H1 (cell line): ENCODE data around the gene SCUBE2. TPM values are rescaled to one million over a fixed set of nuclear protein-coding genes. Genes with fewer than 3 reads are reported as not detected.

Source experiments
- CTCF ChIA-PET: fragments of 300-600 bp; sonication (Branson Sonifier 250); formaldehyde crosslinking; loops from one replicate; lab custom pipeline; 2021; ENCODE audit not compliant: partially characterized antibody; lab: Charles Lee
- POLR2A ChIA-PET: fragments of 300-600 bp; sonication (Branson Sonifier 250); formaldehyde crosslinking; loops from one replicate; lab custom pipeline; 2021; ENCODE audit warnings: inconsistent platforms; ENCODE audit not compliant: partially characterized antibody; lab: Charles Lee
- DNase-seq, 2 experiments: peaks; one replicate each; pipeline versions ENCODE4 v3.0.0 to v3.0.0-alpha.2; 2010 to 2022; ENCODE audit warnings: low spot score in 2 of 2, low read depth in 1 of 2, mixed read lengths in 1 of 2
- FAIRE-seq: peaks from 2 replicates; lab custom pipeline; 2011; peaks lifted over from hg19 to GRCh38; lab: Jason Lieb, UNC
- H2AFZ ChIP-seq: 2 replicates; pipeline ENCODE4 v1.8.1; 2012; ENCODE audit warnings: low read length, inconsistent platforms
- H2AK5ac ChIP-seq: 2 replicates; pipeline ENCODE4 v1.6.1; 2013; ENCODE audit warnings: low read depth, low read length
- H2BK120ac ChIP-seq: replicated peaks from 2 replicates; pipeline ENCODE3; 2013; ENCODE audit warnings: low read depth, low read length, inconsistent platforms
- H2BK12ac ChIP-seq: 2 replicates; pipeline ENCODE4 v1.6.1; 2013; ENCODE audit warnings: low read depth, low read length
- H2BK15ac ChIP-seq: 2 replicates; pipeline ENCODE4 v1.6.1; 2013; ENCODE audit warnings: low read length
- H2BK20ac ChIP-seq: 2 replicates; pipeline ENCODE4 v1.6.1; 2013; ENCODE audit warnings: low read length
- H2BK5ac ChIP-seq: 2 replicates; pipeline ENCODE4 v1.6.1; 2013; ENCODE audit warnings: low read depth, low read length
- H3K14ac ChIP-seq: 2 replicates; pipeline ENCODE4 v1.6.1; 2013; ENCODE audit warnings: inconsistent platforms; ENCODE audit not compliant: insufficient read length
- H3K18ac ChIP-seq: 2 replicates; pipeline ENCODE4 v1.6.1; 2013; ENCODE audit warnings: low read length; ENCODE audit errors: extremely low read depth
- H3K23ac ChIP-seq: 2 replicates; pipeline ENCODE4 v1.6.1; 2013; ENCODE audit warnings: inconsistent platforms; ENCODE audit not compliant: insufficient read length
- H3K23me2 ChIP-seq: 2 replicates; pipeline ENCODE4 v1.6.1; 2013; ENCODE audit warnings: low read depth, low read length
- H3K27ac ChIP-seq: 2 replicates; pipeline ENCODE4 v1.6.1; 2011; ENCODE audit warnings: low read depth, low read length, inconsistent platforms
- H3K27me3 ChIP-seq, 4 experiments: replicated peaks in 1 of 4; 1 replicate in 1 of 4; 2 replicates in 3 of 4; pipeline versions ENCODE4 v1.6.1 to v1.8.1; 2011 to 2013; ENCODE audit warnings: low read length in 3 of 4, mild to moderate bottlenecking in 3 of 4, inconsistent platforms in 2 of 4, mixed read lengths in 2 of 4, moderate library complexity in 1 of 4; ENCODE audit not compliant: control insufficient read depth in 3 of 4, insufficient read depth in 3 of 4; ENCODE audit errors: extremely low read depth in 1 of 4
- H3K36me3 ChIP-seq, 4 experiments: 2 replicates each; pipeline versions ENCODE4 v1.6.1 to v1.8.1; 2011 to 2013; ENCODE audit warnings: mild to moderate bottlenecking in 4 of 4, low read length in 3 of 4, moderate library complexity in 2 of 4, control low read depth in 1 of 4, inconsistent platforms in 1 of 4; ENCODE audit not compliant: insufficient read depth in 4 of 4, control insufficient read depth in 2 of 4
- H3K4ac ChIP-seq: replicated peaks from 2 replicates; pipeline ENCODE3; 2013; ENCODE audit warnings: low read length, low read depth, mixed read lengths, inconsistent platforms; ENCODE audit not compliant: insufficient read length
- H3K4me1 ChIP-seq, 4 experiments: replicated peaks in 1 of 4; 1 replicate in 1 of 4; 2 replicates in 3 of 4; pipeline versions ENCODE4 v1.6.1 to v1.8.1; 2011 to 2013; ENCODE audit warnings: low read length in 3 of 4, inconsistent platforms in 2 of 4, mixed read lengths in 1 of 4; ENCODE audit not compliant: insufficient read depth in 4 of 4, control insufficient read depth in 3 of 4
- H3K4me2 ChIP-seq, 2 experiments: 2 replicates each; pipeline versions ENCODE4 v1.6.1 to v1.8.1; 2011 to 2013; ENCODE audit warnings: low read depth in 2 of 2, low read length in 2 of 2, control low read depth in 1 of 2, inconsistent platforms in 1 of 2, mild to moderate bottlenecking in 1 of 2; ENCODE audit not compliant: insufficient read depth in 1 of 2
- H3K4me3 ChIP-seq, 4 experiments: fragments of 200-600, 300-600 bp in 1 of 4; sonication (generic), shearing (Covaris generic), sonication (Bioruptor Twin) in 1 of 4; 2 replicates each; pipeline versions ENCODE4 v1.5.1 to v1.8.1; 2011 to 2016; ENCODE audit warnings: low read length in 4 of 4, low read depth in 3 of 4, control low read depth in 2 of 4, inconsistent platforms in 2 of 4, mild to moderate bottlenecking in 2 of 4, mixed read lengths in 1 of 4, moderate library complexity in 1 of 4; ENCODE audit not compliant: insufficient read depth in 2 of 4; ENCODE audit errors: extremely low read depth in 1 of 4
- H3K56ac ChIP-seq: replicated peaks from 2 replicates; pipeline ENCODE3; 2013; ENCODE audit warnings: low read depth, mild to moderate bottlenecking, mixed read lengths, low read length, inconsistent platforms; ENCODE audit not compliant: insufficient read length
- H3K79me1 ChIP-seq: 2 replicates; pipeline ENCODE4 v1.6.1; 2013; ENCODE audit warnings: low read depth, low read length, control low read depth
- H3K79me2 ChIP-seq, 2 experiments: 2 replicates each; pipeline versions ENCODE4 v1.6.1 to v1.8.1; 2012 to 2013; ENCODE audit warnings: low read length in 2 of 2, mild to moderate bottlenecking in 2 of 2, inconsistent platforms in 1 of 2; ENCODE audit not compliant: insufficient read depth in 2 of 2, control insufficient read depth in 1 of 2
- H3K9ac ChIP-seq, 4 experiments: replicated peaks in 1 of 4; 1 replicate in 1 of 4; 2 replicates in 3 of 4; pipeline versions ENCODE4 v1.6.1 to v1.8.1; 2011 to 2013; ENCODE audit warnings: low read depth in 3 of 4, low read length in 3 of 4, control low read depth in 2 of 4, mild to moderate bottlenecking in 2 of 4, moderate library complexity in 2 of 4, inconsistent platforms in 1 of 4; ENCODE audit errors: extremely low read depth in 1 of 4
- H3K9me3 ChIP-seq, 2 experiments: 2 replicates each; pipeline versions ENCODE4 v1.6.1 to v1.8.1; 2012 to 2013; ENCODE audit warnings: mild to moderate bottlenecking in 2 of 2, moderate library complexity in 2 of 2, control low read depth in 1 of 2, inconsistent platforms in 1 of 2, low read depth in 1 of 2, low read length in 1 of 2, mixed read lengths in 1 of 2; ENCODE audit not compliant: insufficient read depth in 2 of 2
- H4K20me1 ChIP-seq, 2 experiments: replicated peaks in 1 of 2; 2 replicates each; pipeline versions ENCODE3 to v1.8.1; 2011 to 2013; ENCODE audit warnings: inconsistent platforms in 2 of 2, low read length in 2 of 2, mild to moderate bottlenecking in 1 of 2; ENCODE audit not compliant: insufficient read depth in 2 of 2, control insufficient read depth in 1 of 2
- H4K5ac ChIP-seq: 2 replicates; pipeline ENCODE4 v1.6.1; 2013; ENCODE audit warnings: low read length, low read depth, mixed read lengths, inconsistent platforms; ENCODE audit not compliant: insufficient read length
- H4K8ac ChIP-seq: 2 replicates; pipeline ENCODE4 v1.8.0; 2013; ENCODE audit warnings: mild to moderate bottlenecking, moderate library complexity, low read length, inconsistent platforms; ENCODE audit not compliant: insufficient read depth; ENCODE audit errors: extremely low read depth
- H4K91ac ChIP-seq: replicated peaks from 2 replicates; pipeline ENCODE3; 2013; ENCODE audit warnings: low read length, mixed read lengths, inconsistent platforms; ENCODE audit not compliant: insufficient read length
- CTCF ChIP-seq, 3 experiments: IDR thresholded peaks; 1 replicate in 2 of 3; 2 replicates in 1 of 3; pipeline versions ENCODE4 v1.5.1 to v1.6.1; 2011; ENCODE audit warnings: low read length in 3 of 3, mild to moderate bottlenecking in 3 of 3, inconsistent platforms in 2 of 3, low read depth in 1 of 3, moderate library complexity in 1 of 3; ENCODE audit not compliant: insufficient read depth in 1 of 3; ENCODE audit errors: control extremely low read depth in 1 of 3
- NANOG ChIP-seq: IDR thresholded peaks from 2 replicates; pipeline ENCODE4 v1.6.1; 2011; ENCODE audit warnings: low read length, low read depth, mild to moderate bottlenecking, inconsistent platforms; ENCODE audit not compliant: insufficient read depth, poor library complexity, severe bottlenecking
- WGBS, 2 experiments: shearing (Covaris generic) in 1 of 2; methylation state at CpG; one replicate each; pipeline versions ENCODE4 v1.1.6 to v1.1.7; 2013 to 2015; ENCODE audit warnings: low lambda C conversion rate in 2 of 2, mixed read lengths in 2 of 2, inconsistent platforms in 1 of 2, low coverage in 1 of 2, missing lambda C conversion rate in 1 of 2; ENCODE audit not compliant: insufficient replicate concordance in 2 of 2, insufficient coverage in 1 of 2, insufficient read length in 1 of 2; ENCODE audit errors: extremely low coverage in 1 of 2, missing lambda C conversion rate in 1 of 2; 5-methylcytosine and 5-hydroxymethylcytosine counted together
- polyA plus RNA-seq, 7 experiments: library from polyadenylated mRNA; depleted of rRNA in 3 of 7; stranded (reverse) in 5 of 7; unstranded in 2 of 7; fragments of >200 nt in 5 of 7; fragments of 200-250 nt in 2 of 7; gene quantifications; 1 replicate in 5 of 7; 2 replicates in 1 of 7; 4 replicates in 1 of 7; pipeline versions ENCODE4 v1.2.1 to v1.2.3, GENCODE V29; 2011 to 2013; ENCODE audit warnings: missing spikeins in 2 of 7, mixed read lengths in 2 of 7
- total RNA-seq: library from RNA; stranded (reverse); fragmentation: NEBNext Ultra II Directional; extraction: Animal tissue kit (Norgen Biotek cat#: 25700); gene quantifications from 2 replicates; pipeline ENCODE4 v1.2.1, GENCODE V29; 2021

Gene SCUBE2
- total and polyA plus RNA-seq, 2 of the 8 experiments (the other 6 are each of a cell fraction or from before 2014, with no cell fraction given) = 0.29 to 1.2 TPM

DNA sequence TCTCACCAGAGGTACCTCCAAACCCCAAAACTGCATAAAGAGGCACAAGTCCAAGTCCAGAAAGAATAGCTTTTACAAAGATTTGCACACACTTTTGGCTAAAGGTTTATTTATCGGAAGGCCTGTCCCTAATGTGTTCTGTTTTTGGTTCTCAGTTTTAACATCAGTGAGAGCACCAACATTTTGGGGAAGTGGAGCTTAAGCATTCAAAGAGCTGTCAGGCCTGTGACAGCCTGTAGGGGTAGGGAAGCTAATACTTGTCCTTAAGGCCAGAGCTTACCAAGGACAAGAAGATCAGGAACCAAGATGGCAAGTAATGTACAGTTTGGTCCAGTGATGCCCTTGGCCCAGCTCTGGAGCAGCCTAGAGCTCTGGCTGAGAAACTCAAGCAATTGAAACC is 38.9 kb upstream of the SCUBE2 start:
- H3K4ac ChIP-seq = no peak overlapping the region
- no peaks in the 10 kb centered on the region for H3K23me2 ChIP-seq
- no peak overlapping the region for H3K27ac ChIP-seq
- no peak for FAIRE-seq
- no peak overlapping the region for H2BK20ac ChIP-seq
- no peak overlapping the region for H3K9ac ChIP-seq
- no peak overlapping the region for H3K4me3 ChIP-seq
- no peaks in the 10 kb centered on the region for H4K20me1 ChIP-seq
- H3K56ac ChIP-seq = no peak overlapping the region
- DNase-seq = no peak
- no peak overlapping the region for H3K14ac ChIP-seq
- no peaks in the 10 kb centered on the region for H3K9me3 ChIP-seq
- WGBS, 2 experiments = 100% methylated on average over 1 of the region's 1 CpG; no CpG with 5 or more reads in 1 of the 2 experiments
- CTCF ChIA-PET = interaction anchor here (0.6 to 6.6 kb wide), 14 partner anchors 9 to 196 kb away, joined by 3 to 41 read pairs (median 4); no protein-coding TSS in a partner anchor
- H2BK15ac ChIP-seq = no peak overlapping the region
- POLR2A ChIA-PET = interaction anchor here (0.9 to 1.3 kb wide), 3 partner anchors 10 to 330 kb away, joined by 3 to 5 read pairs (median 4); partner anchors contain the start of gene ZNF143
- H2BK120ac ChIP-seq = no peak overlapping the region
- no peak overlapping the region for H2BK5ac ChIP-seq
- no peak overlapping the region for H2AK5ac ChIP-seq
- no peaks in the 10 kb centered on the region for H3K79me2 ChIP-seq
- no peak overlapping the region for H2AFZ ChIP-seq
- TF ChIP-seq CTCF (IDR thresholded peaks at IDR 0.05; ENCODE audit: control extremely low read depth in 1 of 3, insufficient read depth in 1 of 3, low read depth in 1 of 3, low read length in 3 of 3) (peak in 1 of 3 experiments; percentile 17; a peak in 1 of 4 replicates), NANOG (no peak)
- no peak overlapping the region for H3K4me2 ChIP-seq
- no peak overlapping the region for H4K5ac ChIP-seq
- H4K91ac ChIP-seq = no peak overlapping the region
- no peaks in the 10 kb centered on the region for H3K4me1 ChIP-seq
- H3K27me3 ChIP-seq = no peaks in the 10 kb centered on the region
- H3K23ac ChIP-seq = no peak overlapping the region
- peaks cover 0 to 2% (median 0%) of the 10 kb centered on the region in 4 experiments; a peak in 1 of 8 replicates for H3K36me3 ChIP-seq
- H3K79me1 ChIP-seq = no peaks in the 10 kb centered on the region
- no peak overlapping the region for H4K8ac ChIP-seq
- H2BK12ac ChIP-seq = no peak overlapping the region
- no peak overlapping the region for H3K18ac ChIP-seq
